Uterus (tissue), 2 donors: Measurements from ENCODE around the gene CTDNEP1.

ENCODE experiments used
- CTCF ChIP-seq, 4 experiments: fragments of 200-600 bp in 2 of 4; fragments of 450-650 bp in 2 of 4; sonication (generic) in 2 of 4; IDR thresholded peaks; one replicate each; pipeline ENCODE4 v1.5.1; 2016 to 2019; ENCODE audit warnings: antibody characterized with exemption in 4 of 4, mild to moderate bottlenecking in 2 of 4, moderate library complexity in 1 of 4
- POLR2A ChIP-seq, 2 donors: fragments of 450-650 bp; IDR thresholded peaks; one replicate each; pipeline ENCODE4 v1.6.1; 2016; ENCODE audit warnings: antibody characterized with exemption in 2 of 2, mild to moderate bottlenecking in 1 of 2, moderate library complexity in 1 of 2

- TF ChIP-seq CTCF (IDR thresholded peaks at IDR 0.05) (no peak), POLR2A (IDR thresholded peaks at IDR 0.05) (no peak)
These were observed 8.6 kb upstream of the CTDNEP1 start for GRCh38 chr17:7260151-7260550.
